Heart left ventricle (tissue), 13 donors: Measurements from ENCODE around the gene FBXL7.

Experiments used
- POLR2A ChIP-seq, 2 donors: fragments of 450-650 bp; IDR thresholded peaks; one replicate each; pipeline ENCODE4 v1.6.1; 2017; ENCODE audit warnings: antibody characterized with exemption in 2 of 2, mild to moderate bottlenecking in 2 of 2, moderate library complexity in 2 of 2
- TF ChIP-seq, protein P1 (sequence below), 12 donors: fragments of 200-600 bp; sonication (generic) in 4 of 12; IDR thresholded peaks; one replicate each; pipeline versions ENCODE4 v1.5.0 to v1.8.0; 2018 to 2022; ENCODE audit warnings: antibody characterized with exemption in 12 of 12, mild to moderate bottlenecking in 5 of 12
- donor health status: ischemic (EF 13 %, LVEDD 7.1; RV severe dilation, severe dysfunction).
- donor health status: DM: no; HTN: yes; CAD: no.
- donor health status: DM: no; HTN: no; CAD: no.
- donor health status: ischemic (EF 25% LVEDD 6.9; RV normal size, moderate dysfunction).
- donor health status: ischemic (EF 25% LVEDD 5.7; RV mildly dilated, moderate dysfunction).
- donor health status: ischemic (EF 35%, LVEDD 5.7; RV mildly dilated, moderate dysfunction).
- donor health status: nonischemic (EF 11% LVEDD 7.7; RV severe dilation, severe dysfunction).
- donor health status: DM: yes; HTN: yes; CAD: no.
- donor health status: PGD.
- donor health status: ischemic (EF 29% LVEDD 5.4; RV normal size, mild dysfunction).
- donor health status: nonischemic (EF 23%, LVEDD 6.1; RV moderate dilation, normal function).

- TF ChIP-seq, protein P1, sequence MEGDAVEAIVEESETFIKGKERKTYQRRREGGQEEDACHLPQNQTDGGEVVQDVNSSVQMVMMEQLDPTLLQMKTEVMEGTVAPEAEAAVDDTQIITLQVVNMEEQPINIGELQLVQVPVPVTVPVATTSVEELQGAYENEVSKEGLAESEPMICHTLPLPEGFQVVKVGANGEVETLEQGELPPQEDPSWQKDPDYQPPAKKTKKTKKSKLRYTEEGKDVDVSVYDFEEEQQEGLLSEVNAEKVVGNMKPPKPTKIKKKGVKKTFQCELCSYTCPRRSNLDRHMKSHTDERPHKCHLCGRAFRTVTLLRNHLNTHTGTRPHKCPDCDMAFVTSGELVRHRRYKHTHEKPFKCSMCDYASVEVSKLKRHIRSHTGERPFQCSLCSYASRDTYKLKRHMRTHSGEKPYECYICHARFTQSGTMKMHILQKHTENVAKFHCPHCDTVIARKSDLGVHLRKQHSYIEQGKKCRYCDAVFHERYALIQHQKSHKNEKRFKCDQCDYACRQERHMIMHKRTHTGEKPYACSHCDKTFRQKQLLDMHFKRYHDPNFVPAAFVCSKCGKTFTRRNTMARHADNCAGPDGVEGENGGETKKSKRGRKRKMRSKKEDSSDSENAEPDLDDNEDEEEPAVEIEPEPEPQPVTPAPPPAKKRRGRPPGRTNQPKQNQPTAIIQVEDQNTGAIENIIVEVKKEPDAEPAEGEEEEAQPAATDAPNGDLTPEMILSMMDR (IDR thresholded peaks at IDR 0.05) = no peak
- TF ChIP-seq POLR2A (IDR thresholded peaks at IDR 0.05) = no peak
Observed at GRCh38 chr5:15638296-15638695, 138.3 kb downstream of the FBXL7 start.
